ENCODE results near the gene SELENBP1. TPM values are rescaled to one million over a fixed set of nuclear protein-coding genes. Genes with fewer than 3 reads are reported as not detected.
"Not testable (repeated sequence)": the region's sequence is repeated elsewhere in the genome, so short reads cannot be mapped to it uniquely, and the experiment has no call there.

The SELENBP1 gene
- total RNA-seq, 2 donors from 2014 or later, result 41.7 to 43.6 TPM

DNA sequence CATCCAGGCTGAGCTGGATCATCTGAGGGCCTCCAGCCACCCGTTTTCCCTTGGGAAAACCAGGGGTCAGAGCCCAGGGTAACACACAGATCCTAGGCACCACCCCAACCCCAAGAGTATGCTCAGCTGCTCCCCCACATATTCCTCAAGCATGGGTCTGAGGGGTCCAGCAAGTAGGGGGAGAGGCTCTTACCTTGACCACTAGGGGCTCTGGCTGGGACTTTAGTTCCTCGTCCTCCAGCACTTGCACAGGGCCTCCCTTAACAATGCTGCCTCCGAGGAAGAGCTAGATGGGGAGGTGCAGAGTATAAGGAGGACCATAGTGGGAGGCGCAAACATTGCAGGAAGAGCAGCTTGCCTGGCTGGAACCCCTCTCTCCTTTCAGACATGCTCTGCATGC lies 7.5 kb downstream of the SELENBP1 start:
- H3K36me3 ChIP-seq, result peaks cover 25% of the 10 kb centered on the region

DNA sequence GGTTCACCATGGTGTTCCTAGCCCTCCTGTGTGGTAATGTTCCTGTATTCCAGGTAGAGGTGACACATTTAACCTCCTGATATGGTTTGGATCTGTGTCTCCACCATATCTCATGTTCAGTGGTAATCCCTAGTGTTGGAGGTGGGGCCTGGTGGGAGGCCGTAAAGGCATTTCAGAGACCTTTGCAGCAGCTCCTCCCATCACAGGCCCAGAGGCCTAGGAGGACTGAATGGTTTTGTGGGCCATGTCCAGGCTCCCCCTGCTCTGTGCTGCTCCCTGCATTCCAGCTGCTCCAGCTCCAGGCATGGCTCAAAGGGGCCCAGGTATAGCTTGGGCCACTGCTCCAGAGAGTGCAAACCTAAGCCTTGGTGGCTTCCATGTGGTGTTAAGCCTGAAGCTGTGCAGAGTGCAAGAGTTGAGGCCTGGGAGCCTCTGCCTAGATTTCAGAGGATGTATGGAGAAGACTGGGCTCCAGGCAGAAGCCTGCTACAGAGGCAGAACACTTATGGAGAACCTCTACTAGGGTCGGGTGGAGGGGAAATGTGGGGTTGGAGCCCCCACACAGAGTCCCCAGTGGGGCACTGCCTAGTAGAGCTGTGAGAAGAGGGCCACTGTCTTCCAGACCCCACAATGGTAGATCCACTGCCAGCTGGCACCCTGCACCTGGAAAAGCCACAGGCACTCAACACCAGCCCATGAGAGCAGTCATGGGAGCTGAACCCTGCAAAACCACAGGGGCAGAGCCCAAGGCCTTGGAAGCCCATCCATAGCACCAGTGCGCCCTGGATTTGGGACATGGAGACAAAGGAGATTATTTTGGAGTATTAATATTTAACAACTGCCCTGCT lies 10.0 kb downstream of the SELENBP1 start:
- H3K36me3 ChIP-seq, result peaks cover 25% of the 10 kb centered on the region
- H3K4me3 ChIP-seq, result no peak overlapping the region

More for the DNA sequence above, 7.5 kb downstream of the SELENBP1 start:
- peaks cover 0 to 26% of the 10 kb centered on the region in 2 donors for H3K4me1 ChIP-seq
- H3K27me3 ChIP-seq, result no peaks in the 10 kb centered on the region
- no peaks in the 10 kb centered on the region for H3K9me3 ChIP-seq
- H3K27ac ChIP-seq, result no peak overlapping the region
- H3K4me3 ChIP-seq, result no peak overlapping the region
- no peak for DNase-seq (ENCODE audit: low spot score)
- TF ChIP-seq, protein P1, sequence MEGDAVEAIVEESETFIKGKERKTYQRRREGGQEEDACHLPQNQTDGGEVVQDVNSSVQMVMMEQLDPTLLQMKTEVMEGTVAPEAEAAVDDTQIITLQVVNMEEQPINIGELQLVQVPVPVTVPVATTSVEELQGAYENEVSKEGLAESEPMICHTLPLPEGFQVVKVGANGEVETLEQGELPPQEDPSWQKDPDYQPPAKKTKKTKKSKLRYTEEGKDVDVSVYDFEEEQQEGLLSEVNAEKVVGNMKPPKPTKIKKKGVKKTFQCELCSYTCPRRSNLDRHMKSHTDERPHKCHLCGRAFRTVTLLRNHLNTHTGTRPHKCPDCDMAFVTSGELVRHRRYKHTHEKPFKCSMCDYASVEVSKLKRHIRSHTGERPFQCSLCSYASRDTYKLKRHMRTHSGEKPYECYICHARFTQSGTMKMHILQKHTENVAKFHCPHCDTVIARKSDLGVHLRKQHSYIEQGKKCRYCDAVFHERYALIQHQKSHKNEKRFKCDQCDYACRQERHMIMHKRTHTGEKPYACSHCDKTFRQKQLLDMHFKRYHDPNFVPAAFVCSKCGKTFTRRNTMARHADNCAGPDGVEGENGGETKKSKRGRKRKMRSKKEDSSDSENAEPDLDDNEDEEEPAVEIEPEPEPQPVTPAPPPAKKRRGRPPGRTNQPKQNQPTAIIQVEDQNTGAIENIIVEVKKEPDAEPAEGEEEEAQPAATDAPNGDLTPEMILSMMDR (IDR thresholded peaks at IDR 0.05), result no peak

DNA sequence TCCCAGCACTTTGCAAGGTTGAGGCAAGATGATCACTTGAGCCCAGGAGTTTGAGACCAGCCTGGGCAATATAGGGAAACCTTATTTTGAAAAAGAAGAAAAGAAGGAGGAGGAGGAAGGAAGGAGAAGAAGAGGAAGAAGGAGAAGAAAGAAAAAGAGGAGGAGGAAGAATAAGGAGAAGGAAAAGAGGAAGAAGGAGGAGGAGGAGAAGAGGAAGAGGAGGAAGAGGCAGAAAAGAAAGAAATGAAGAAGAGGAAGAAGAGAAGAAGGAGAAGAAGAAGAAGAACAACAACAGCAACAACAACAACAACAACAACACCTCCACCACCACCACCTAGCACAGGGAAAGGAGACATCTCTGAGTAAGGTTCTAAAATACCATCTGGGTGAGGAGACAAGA lies 10.6 kb downstream of the SELENBP1 start:
- H3K27me3 ChIP-seq, result no peaks in the 10 kb centered on the region
- H3K27ac ChIP-seq, result no peak overlapping the region
- DNase-seq (ENCODE audit: low spot score), result no peak

More for the DNA sequence above, 10.0 kb downstream of the SELENBP1 start:
- Histone ChIP-seq H3K9me3 (no peaks in the 10 kb centered on the region), H3K27me3 (no peaks in the 10 kb centered on the region), H3K4me1 (peaks cover 0 to 2% of the 10 kb centered on the region in 2 donors), H3K27ac (no peak overlapping the region)
- TF ChIP-seq, protein P1 (IDR thresholded peaks at IDR 0.05), result no peak
- no peak for DNase-seq (ENCODE audit: low spot score)

DNA sequence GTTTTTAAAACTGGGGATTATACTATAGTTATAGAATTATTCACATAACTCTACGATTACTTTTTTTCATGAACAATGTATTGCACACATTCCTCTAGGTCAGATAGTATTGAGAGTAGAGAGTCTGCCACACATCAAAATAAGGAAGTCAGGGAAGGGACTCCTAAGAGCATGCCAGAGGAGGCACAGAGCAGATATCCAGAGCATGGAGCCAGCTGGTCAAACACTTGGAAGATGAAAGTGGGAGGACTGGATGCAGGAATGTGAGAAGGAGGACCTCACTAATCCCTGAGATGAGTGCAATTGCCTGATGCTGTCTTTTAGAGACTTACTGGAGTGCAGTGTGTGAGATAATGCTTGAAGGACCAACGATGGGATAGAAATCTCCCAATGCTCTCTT lies 15.8 kb downstream of the SELENBP1 start:
- Histone ChIP-seq H3K4me1 (no peaks in the 10 kb centered on the region), H3K27ac (no peak overlapping the region), H3K9me3 (no peaks in the 10 kb centered on the region), H3K36me3 (no peaks in the 10 kb centered on the region), H3K27me3 (no peaks in the 10 kb centered on the region), H3K4me3 (no peak overlapping the region)
- TF ChIP-seq, protein P1 (IDR thresholded peaks at IDR 0.05), result no peak
- DNase-seq (ENCODE audit: low spot score), result no peak

More for the DNA sequence above, 10.6 kb downstream of the SELENBP1 start:
- Histone ChIP-seq H3K9me3 (no peaks in the 10 kb centered on the region), H3K36me3 (peaks cover 25% of the 10 kb centered on the region), H3K4me3 (no peak overlapping the region), H3K4me1 (no peaks in the 10 kb centered on the region)
- TF ChIP-seq, protein P1 (IDR thresholded peaks at IDR 0.05), result no peak

DNA sequence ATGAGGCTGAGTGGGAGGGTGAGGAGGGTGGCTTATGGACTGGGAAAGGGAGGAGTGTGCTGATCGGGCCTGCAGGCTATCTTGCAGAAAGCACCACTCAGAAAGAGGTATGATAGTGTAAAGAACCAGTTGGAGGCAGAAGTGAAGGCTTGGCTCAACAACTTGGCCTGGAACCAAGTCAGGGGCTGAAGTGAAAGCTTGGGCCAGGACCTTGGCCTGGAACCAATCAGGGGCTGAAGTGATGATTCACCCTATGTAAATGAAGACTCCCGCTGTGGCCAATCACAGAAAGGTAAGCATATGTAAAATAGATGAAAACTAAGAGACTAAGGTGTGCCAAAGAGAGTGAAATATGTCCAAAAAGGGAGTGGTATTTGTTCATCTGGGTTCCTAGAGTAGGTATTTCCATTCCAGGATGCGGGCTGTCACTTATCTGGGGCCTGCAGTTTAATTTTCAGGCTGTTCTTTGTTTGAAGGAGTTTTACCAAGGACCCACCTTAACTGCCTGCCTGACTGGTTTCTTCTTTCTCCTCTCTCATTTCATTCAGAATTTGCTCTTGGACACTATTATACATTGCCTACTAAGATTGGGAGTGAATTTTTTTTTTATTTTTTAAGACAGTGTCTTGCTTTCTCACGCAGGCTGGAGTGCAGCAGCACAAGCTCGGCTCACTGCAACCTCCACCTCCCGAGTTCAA lies 20.3 kb downstream of the SELENBP1 start:
- Histone ChIP-seq H3K27ac (no peak overlapping the region), H3K36me3 (no peaks in the 10 kb centered on the region), H3K4me3 (no peak overlapping the region), H3K4me1 (peaks cover 0 to 4% of the 10 kb centered on the region in 2 donors), H3K27me3 (no peaks in the 10 kb centered on the region), H3K9me3 (no peaks in the 10 kb centered on the region)
- TF ChIP-seq, protein P1 (IDR thresholded peaks at IDR 0.05), result no peak
- no peak for DNase-seq (ENCODE audit: low spot score)

DNA sequence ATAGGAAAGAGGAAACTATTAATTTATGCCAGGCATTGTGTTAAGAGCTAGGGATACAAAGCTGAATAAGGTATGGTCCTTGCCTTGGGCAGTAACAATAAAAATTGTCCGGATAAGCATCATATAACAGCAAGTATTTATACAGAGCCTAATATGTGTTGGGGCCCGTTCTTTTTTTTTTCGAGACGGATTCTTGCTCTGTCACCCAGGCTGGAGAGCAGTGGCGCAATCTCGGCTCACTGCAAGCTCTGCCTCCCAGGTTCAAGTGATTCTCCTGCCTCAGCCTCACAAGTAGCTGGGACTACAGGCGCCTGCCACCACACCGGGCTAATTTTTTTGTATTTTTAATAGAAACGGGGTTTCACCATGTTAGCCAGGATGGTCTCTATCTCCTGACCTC lies 22.2 kb downstream of the SELENBP1 start:
- not testable (repeated sequence) for DNase-seq (ENCODE audit: low spot score); H3K27ac ChIP-seq; H3K4me3 ChIP-seq; H3K36me3 ChIP-seq; H3K9me3 ChIP-seq; H3K27me3 ChIP-seq
- peaks cover 0 to 17% of the 10 kb centered on the region in 2 donors for H3K4me1 ChIP-seq
